ENCODE results near the gene CSF1R.

The CSF1R gene

DNA sequence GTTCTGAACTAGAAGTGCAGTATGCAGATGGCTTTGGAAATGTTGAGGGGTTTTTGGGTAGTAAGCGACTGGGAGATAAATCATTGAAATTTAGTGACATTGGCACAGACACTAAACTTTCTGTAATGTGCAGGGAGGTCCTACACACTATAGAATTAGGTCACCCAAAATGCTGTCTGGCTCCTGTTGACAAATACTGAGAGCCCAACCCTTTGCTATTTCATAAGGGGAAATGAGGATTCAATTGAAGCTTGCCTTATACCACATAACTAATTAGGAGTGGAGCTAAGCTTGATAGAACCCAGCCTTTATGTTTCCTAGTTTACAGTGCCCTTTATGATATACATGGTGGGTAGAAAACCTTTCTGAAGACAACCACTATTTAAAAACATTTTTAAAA lies 63.2 kb downstream of the CSF1R start:
- no peak for DNase-seq (ENCODE audit: low spot score)

DNA sequence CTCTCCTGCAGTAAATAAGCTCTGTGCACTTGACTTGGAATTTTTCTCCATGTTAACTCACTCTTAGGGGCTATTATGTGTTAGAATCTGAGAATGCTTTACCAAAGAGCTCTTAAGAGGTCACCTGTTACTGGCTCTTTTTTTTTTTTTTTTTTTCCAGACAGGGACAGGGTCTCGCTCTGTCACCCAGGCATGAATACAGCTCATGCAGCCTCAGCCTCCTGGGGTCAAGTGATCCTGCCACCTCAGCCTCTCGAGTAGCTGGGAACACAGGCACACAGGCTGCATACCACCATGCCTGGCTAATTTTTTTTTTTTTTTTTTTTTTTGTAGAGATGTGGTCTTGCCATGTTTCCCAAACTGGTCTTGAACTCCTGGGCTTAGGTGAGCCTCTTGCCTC lies 63.7 kb downstream of the CSF1R start:
- no peak for DNase-seq (ENCODE audit: low spot score)

DNA sequence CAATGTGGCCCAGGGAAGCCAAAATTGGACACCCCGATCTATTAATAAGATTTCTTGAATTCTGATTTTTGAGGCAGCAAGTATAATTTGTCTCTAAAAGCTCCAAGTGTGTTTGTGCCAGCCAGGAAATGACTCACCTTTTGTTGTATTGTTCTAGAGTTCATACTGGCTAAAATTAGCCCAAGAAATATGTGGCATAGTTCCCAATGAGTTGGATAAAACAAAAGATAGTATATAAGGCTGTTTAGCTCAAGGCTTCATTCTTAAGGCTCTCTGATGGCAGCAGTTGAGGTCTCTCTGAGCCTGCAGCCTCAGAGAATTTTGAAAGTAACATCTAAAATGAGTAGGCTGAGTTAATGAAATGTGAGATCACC lies 64.2 kb downstream of the CSF1R start:
- DNase-seq (ENCODE audit: low spot score) = no peak

DNA sequence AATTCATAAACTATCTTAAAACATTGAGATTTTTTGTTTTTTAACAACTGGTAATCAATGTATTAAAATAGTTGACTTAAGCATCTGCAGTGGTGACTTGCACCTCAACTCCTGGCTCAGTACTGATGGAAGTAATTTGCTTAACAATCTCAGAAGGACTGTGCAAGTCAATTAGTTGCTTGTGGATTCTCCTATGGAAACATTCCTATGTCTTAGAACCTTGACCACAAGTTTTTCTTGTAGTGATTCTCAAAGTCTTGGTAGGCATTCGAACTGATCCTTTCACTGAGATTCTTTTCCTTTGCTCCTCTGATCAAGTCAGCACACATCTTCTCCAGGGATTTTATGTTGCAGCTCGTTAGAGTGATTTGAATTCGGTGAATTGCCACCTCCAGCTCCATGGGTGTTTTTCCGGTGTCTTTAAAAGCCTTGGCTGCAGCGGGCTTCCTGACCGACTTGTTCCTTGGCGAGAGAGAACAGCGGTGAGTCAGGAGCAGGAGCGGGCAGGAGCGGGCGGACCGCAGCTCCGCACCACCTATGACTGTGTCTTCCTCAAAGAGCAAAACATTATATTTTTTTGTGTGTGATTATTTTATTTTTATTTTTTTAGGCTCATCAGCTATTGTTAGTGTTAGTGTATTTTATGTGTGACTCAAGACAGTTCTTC lies 64.7 kb downstream of the CSF1R start:
- no peak for DNase-seq (ENCODE audit: low spot score)

DNA sequence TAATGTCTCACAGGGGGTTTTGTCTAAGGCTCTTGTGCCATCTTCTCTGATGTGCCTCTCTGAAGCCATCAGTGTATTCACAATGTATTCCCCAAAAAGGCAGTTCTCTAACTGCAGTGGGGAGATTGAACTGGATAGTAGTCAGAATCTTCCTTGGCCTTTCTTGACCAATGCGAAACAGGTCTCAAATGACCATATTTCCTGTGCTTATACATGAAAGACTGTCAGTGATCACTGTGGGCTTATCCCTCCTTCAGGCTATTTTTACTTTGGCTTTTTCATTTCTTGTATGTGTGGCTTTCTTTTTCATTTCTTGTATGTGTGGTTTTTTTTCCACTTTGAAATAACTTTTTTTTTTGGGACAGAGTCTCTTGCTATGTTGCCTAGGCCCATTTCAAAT lies 66.1 kb downstream of the CSF1R start:
- no peak for DNase-seq (ENCODE audit: low spot score)

DNA sequence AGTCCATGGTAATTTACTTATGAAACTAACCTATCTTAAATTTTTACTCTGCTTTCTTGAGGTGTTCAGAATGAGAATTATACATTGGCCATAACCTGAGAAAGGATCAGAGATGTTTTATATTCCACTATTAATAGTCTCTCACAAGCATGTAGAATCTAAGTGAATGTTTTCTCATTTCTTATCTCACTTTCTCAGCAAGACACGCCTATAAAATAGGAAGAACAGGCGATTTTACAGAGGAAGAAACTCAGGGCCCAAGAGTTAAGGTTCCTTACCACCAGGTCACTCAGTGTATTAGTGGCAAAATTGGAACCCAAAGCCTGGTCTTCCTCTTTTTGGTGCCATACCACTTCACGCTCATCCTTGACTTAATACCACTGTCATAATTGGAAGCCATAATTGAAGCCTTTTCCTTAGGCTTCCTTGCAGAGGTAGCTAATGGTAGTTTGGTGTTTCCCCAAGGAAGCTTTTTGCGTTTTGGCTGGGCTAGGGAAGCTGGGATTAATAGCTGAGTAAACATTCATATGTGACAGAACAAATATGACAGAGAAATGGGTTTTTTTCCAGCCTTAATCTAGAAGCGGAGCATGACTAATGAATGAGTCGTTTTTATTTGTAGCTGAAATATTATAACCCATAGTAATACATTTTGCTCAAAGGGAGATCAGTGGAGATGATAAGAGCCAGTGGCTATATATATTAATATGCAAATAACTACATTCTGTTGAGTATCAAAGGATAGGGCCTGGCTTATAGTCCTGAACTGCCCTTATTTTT lies 68.9 kb downstream of the CSF1R start:
- no peak for DNase-seq (ENCODE audit: low spot score)

DNA sequence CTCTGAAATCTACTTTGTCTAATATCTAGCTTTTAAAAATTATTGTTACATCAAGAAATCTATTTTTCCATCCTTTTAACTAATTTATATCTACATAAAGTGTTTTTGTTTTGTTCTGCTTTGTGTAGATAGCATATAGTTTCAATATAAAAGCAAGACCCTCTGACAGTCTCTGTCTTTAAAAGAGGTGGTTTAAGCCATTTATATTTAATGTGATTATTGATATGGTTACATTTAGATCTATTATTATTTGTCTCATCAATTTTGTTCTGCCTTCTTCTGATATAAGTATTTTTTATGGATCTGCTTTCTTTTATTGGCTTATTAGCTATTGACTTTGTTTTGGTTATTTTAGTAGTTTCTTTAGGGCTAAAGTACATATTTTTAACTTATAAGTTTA lies 69.8 kb downstream of the CSF1R start:
- DNase-seq (ENCODE audit: low spot score) = no peak

DNA sequence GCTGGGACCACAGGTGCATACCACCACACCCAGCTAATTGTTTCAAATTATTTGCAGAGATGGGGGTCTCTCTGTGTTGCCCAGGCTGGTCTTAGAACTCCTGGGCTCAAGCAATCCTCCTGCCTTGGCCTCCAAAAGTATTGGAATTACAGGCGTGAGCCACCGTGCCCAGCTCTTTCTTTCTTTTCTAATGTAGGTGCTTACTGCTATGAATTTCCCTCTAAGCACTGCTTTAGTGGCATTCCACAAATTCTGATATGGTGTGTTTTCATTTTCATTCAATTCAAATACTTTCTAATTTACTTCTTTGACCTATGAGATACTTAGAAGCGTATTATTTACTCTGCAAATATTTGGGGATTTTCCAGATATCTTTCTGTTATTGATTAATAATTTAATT lies 70.9 kb downstream of the CSF1R start:
- DNase-seq (ENCODE audit: low spot score) = no peak

DNA sequence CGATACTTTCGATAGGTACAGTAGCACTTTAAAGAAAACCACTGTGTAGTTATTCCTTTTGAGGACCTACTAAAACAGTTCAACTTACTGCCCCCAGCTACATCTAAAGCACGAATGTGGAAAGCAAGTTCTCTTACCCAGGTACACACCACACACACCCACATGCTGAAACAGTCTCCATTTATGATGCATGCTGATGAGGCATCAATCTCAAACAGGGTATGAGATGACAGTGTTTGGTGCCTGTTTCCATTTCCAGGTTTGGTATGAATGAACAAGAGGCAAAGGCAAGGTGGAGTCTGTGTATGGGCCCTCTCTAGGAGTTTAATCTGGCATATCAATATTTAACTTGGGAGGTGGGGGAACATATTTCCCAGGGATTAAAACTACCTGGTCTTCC lies 71.9 kb downstream of the CSF1R start:
- DNase-seq (ENCODE audit: low spot score) = no peak

DNA sequence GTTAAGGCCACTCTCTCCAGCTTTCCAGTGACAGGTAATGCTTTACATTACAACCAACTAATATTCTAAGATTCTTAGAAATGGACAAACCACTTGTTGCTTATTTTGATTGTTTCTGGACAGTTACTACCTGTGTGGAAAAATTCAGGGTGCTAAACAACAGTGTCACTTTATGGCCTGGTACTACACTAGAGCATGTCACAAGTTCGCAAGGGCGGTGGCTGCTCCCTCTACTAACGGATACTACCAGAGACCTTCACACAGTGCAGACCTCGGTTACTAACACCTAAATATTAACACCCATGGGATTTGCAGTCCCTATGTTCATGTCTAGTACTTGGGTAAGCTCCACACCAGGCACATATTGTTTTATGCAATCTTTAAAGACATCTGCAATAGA lies 72.4 kb downstream of the CSF1R start:
- no peak for DNase-seq (ENCODE audit: low spot score)

DNA sequence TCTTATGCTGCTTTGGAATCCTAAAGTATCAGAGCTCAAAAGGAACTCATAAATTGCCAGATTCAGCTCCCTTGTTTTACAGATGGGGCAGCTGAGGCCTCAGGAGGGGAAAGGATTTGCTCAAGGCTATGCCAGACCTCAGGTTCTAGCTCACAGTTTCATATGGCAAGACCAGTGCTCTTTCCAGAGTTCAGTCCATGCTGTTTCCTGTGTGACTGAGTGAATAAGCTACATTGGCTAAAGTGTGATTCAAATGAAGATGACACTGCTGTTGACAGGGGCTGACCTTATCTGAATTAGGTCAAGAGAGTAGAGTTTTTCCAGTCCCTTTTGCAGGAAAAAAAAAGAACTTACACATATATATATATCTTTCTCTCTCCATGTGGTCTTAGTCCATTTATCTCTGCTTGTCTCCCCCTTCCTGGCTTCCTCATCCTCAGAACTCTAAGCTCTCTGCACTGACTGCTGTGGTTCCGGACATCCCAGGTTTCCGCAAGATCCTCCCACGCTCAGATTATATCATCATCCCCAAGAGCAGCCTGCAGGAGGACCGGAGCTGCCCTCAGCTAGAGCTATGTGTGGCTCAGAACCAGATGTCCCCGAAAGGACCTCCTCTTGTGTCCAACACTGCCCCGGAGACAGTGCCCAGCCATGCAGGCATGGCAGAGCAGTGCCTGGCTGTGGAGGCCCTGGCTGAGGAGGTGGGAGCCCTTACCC lies 76.5 kb downstream of the CSF1R start:
- no peak for DNase-seq (ENCODE audit: low spot score)

DNA sequence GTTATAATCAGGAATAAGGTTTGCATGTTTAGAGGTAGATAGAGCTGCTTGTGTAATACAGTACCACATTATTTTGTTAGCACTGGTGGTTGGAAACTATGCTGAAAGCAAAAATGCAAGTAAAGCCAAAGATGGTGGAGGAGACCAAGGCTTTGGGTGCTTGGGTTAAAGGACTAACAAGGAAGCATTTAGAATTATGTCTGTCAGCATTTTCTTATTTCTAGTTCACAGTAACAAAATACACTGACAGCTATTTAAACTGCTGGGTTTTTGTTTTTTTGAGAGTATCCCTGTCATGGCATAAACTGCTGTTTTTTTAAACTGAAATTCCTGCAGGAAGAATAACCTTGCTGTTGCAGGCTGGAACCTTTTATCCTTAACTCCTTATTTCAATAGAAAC lies 79.3 kb downstream of the CSF1R start:
- no peak for DNase-seq (ENCODE audit: low spot score)

DNA sequence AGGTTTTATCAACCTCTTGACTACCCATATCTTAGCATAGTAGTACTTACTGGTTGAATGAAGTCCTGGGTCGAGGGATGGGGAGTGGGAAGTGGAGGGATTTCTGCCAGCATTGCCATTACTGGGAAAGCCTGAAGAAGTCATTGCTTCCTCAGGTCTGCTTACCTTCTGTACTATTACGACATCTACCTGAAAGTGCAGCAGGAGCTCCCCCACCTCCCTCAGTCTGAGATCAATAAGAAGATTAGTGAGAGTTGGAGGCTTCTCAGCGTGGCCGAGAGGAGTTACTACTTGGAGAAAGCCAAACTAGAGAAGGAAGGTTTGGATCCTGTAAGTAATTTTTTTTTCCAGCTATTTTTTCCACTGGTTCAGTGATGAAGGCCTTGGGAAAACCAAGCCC lies 80.0 kb downstream of the CSF1R start:
- DNase-seq (ENCODE audit: low spot score) = no peak
